GM10248 (cell line): ENCODE measurements around the gene ATP6V0A1.
"Not testable (repeated sequence)": the region's sequence is repeated elsewhere in the genome, so short reads cannot be mapped to it uniquely, and the experiment has no call there.

Experiments used
- CTCF ChIA-PET: fragments of 300-600 bp; sonication (Branson Sonifier 250); formaldehyde crosslinking; extraction: SDS; loops from one replicate; lab custom pipeline; 2021; ENCODE audit warnings: antibody characterized with exemption; lab: Yijun Ruan, JAX
- POLR2A ChIA-PET: fragments of 350-650 bp; sonication (Branson Sonifier 250); formaldehyde crosslinking; extraction: SDS; loops from one replicate; lab custom pipeline; 2020; ENCODE audit warnings: antibody characterized with exemption; lab: Yijun Ruan, JAX
- DNase-seq: peaks from one replicate; pipeline ENCODE4 v3.0.0; 2012; ENCODE audit errors: extremely low spot score
- TF ChIP-seq, protein P1 (sequence below): IDR thresholded peaks from 2 replicates; pipeline ENCODE4 v1.5.1; 2012; ENCODE audit warnings: mild to moderate bottlenecking, low read depth; ENCODE audit errors: extremely low read depth, missing control alignments, control extremely low read depth

The ATP6V0A1 gene

DNA sequence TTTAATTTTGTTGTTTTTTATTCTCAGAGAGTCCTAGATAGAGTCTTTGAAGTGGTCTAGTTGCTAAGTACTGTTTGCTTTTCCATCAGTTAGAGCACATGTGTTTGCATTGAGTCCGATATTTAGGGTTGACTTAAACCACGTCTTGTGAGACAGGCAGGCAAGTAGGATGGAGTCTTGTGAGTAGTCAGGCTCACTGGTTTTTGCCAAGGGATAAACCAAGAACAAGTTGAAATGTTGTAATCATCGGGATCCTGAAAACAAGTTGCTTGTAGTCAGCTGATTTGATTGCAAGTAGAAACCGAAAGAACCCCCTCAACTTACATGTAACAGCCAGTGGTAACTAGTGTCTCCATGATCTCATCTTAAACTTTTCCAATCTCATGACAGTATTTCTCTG lies 17.2 kb downstream of the ATP6V0A1 start:
- CTCF ChIA-PET: interaction anchor here (0.8 to 2.5 kb wide), 6 partner anchors 11 to 163 kb away, joined by 3 to 15 read pairs (median 4); no protein-coding TSS in a partner anchor
- TF ChIP-seq, protein P1, sequence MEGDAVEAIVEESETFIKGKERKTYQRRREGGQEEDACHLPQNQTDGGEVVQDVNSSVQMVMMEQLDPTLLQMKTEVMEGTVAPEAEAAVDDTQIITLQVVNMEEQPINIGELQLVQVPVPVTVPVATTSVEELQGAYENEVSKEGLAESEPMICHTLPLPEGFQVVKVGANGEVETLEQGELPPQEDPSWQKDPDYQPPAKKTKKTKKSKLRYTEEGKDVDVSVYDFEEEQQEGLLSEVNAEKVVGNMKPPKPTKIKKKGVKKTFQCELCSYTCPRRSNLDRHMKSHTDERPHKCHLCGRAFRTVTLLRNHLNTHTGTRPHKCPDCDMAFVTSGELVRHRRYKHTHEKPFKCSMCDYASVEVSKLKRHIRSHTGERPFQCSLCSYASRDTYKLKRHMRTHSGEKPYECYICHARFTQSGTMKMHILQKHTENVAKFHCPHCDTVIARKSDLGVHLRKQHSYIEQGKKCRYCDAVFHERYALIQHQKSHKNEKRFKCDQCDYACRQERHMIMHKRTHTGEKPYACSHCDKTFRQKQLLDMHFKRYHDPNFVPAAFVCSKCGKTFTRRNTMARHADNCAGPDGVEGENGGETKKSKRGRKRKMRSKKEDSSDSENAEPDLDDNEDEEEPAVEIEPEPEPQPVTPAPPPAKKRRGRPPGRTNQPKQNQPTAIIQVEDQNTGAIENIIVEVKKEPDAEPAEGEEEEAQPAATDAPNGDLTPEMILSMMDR: no peak
- POLR2A ChIA-PET: no interaction called here
- DNase-seq: no peak

DNA sequence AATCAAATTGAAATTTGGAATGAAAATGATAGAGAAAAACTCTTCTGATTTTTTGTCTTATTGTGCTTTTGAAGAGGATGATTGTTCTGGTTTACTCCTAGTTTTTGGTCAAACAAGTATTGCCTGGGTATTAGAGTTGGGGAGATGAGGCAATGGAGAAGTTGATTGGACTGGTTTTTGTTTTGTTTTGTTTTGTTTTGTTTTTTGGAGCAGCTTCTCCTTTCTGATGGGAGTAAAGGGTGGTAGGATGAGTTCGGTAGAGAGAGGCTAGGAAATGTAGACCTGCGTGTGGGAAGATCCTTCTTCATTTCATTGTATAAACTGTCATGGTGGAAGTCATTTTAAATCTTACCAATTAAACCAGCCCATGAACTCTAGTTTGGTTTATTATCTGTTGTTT lies 17.7 kb downstream of the ATP6V0A1 start:
- TF ChIP-seq, protein P1: no peak
- ChIA-PET CTCF (interaction anchor here (1.3 to 2.5 kb wide), 3 partner anchors 11 to 155 kb away, joined by 3 to 15 read pairs (median 3); no protein-coding TSS in a partner anchor), POLR2A (interaction anchor here (1.1 kb wide), 1 partner anchor 17 kb away, joined by 3 read pairs; no protein-coding TSS in a partner anchor)
- DNase-seq: no peak

DNA sequence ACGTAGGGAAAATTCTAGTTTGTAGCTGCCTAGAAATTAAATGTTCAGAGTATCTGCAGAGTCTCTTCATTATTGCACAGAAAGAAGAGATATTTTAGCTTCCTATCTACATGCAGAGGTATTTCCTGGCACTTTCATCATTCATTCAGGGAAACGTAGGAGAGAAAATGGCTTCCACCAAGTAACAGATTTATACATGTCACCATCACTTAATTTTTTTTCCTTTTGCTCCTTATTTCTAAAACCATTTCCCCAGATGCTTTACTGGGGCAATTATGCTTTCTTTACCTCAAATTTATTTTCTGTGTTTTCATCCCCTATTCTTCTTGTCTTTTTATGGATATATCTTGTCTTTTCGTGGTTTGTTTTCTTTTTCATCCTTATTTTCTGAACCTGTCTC lies 18.5 kb downstream of the ATP6V0A1 start:
- ChIA-PET POLR2A (interaction anchor here (1.1 kb wide), 1 partner anchor 17 kb away, joined by 3 read pairs; no protein-coding TSS in a partner anchor), CTCF (interaction anchor here (1.3 to 2.5 kb wide), 3 partner anchors 12 to 156 kb away, joined by 3 to 15 read pairs (median 3); no protein-coding TSS in a partner anchor)
- no peak for DNase-seq
- TF ChIP-seq, protein P1: no peak

DNA sequence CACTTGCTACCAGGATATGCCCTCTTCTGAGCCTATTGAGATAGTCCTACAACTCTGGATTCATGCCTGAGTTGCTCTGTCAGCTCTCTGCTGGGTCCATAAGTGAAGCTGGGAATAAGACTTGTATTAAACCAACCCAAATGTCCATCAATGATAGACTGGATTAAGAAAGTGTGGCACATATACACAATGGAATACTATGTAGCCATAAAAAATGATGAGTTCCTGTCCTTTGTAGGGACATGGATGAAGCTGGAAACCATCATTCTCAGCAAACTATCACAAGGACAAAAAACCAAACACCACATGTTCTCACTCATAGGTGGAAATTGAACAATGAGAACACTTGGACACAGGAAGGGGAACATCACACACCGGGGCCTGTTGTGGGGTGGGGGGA lies 19.1 kb downstream of the ATP6V0A1 start:
- DNase-seq, POLR2A ChIA-PET, CTCF ChIA-PET: not testable (repeated sequence)

DNA sequence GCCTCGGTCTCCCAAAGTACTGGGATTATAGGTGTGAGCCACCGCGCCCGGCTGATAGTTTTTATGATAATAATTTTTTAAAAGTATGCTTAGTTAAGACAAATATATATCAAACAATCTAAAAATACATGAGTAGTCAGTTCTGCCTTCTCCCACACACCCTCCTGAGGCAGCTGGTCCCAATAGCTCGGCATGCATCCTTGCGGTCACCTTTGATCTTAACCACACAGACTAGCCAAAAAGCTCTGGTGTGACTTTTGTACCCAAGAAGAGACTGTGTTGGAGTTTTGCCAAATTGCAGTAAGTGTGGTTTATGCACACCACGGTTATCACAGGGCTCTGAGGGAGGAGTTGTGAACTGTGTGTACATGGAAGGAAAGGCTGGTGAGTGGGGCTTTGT lies 25.6 kb downstream of the ATP6V0A1 start:
- ChIA-PET CTCF (no interaction called here), POLR2A (no interaction called here)
- DNase-seq: no peak
- TF ChIP-seq, protein P1: no peak

DNA sequence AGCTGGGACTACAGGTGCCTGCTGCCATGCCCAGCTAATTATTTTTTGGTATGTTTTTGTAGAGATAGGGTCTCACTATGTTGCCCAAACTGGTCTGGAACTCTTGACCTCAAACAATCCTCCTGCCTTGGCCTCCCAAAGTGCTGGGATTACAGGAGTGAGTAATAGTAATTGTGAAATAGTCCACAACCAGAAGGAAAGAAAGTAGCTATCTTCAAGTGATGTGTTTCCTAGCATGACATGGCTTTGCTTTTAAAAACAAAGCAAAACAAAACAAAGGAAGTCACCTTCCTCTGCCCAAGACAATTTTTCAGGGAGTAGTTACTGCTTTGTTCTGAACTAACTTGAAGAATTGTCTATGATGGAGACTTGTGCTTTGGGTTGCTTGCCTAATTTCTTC lies 27.0 kb downstream of the ATP6V0A1 start:
- TF ChIP-seq, protein P1: no peak
- no peak for DNase-seq
- POLR2A ChIA-PET: no interaction called here
- CTCF ChIA-PET: no interaction called here

DNA sequence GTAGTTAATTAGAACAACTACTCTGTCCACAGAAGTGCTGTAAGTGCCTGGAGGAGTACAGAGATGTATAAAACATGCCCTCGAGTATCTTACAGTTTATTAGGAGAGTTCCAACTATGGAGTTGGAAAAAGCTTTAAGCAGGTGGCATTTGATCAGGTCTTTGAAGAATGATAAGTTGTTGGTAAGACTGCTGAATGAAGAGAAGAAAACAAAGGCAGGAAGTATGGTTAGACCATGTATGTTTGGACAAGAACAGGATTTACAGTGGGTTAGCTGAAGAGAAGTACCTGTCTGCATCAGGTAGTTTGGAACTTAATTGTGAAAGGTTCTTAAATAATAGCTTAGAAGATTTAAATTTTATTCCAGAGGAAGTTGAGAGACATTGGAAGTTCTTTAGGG lies 29.4 kb downstream of the ATP6V0A1 start:
- TF ChIP-seq, protein P1: no peak
- POLR2A ChIA-PET: no interaction called here
- DNase-seq: no peak
- CTCF ChIA-PET: interaction anchor here (1.0 to 2.8 kb wide), 4 partner anchors 20 to 48 kb away, joined by 4 to 11 read pairs (median 4); no protein-coding TSS in a partner anchor
